ENCODE measurements around the gene ARHGAP6. TPM values are rescaled to one million over a fixed set of nuclear protein-coding genes. Genes with fewer than 3 reads are reported as not detected.

The ARHGAP6 gene
- total RNA-seq, 1 experiment from 2014 or later: not detected

DNA sequence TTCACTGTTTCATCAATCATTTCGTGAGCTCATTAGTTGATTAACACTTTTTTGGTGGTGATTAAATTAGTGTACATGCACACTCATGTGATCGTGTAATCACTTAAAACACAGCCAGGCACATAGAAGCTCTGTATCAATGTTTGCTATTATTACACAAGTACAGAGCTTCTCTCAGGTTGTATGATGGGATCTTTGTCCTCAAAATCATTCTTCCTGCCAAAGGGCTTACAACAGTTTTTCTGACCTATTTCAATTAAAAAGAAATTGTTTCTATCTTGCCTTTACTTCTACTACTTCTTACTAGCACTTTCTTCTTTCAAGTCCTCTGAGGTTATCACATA, 227.4 kb downstream of the ARHGAP6 start:
- no peaks in the 10 kb centered on the region for H3K79me2 ChIP-seq (ENCODE audit: low read length)
- no peaks in the 10 kb centered on the region; the same call in 1 of the 2 replicates for H3K27me3 ChIP-seq (ENCODE audit: low read length)
- no peak overlapping the region for H3K9ac ChIP-seq (ENCODE audit: low read length)
- no peak overlapping the region for H2AFZ ChIP-seq (ENCODE audit: low read length)
- no peaks in the 10 kb centered on the region for H3K9me2 ChIP-seq (replicated peaks; ENCODE audit: insufficient read depth, low read length)
- DNase-seq: no peak
- H3K4me2 ChIP-seq (ENCODE audit: low read depth, low read length, poor library complexity, severe bottlenecking): no peak overlapping the region
- H4K20me1 ChIP-seq (ENCODE audit: insufficient read depth, low read depth, low read length): no peaks in the 10 kb centered on the region
- no peaks in the 10 kb centered on the region for H3K4me1 ChIP-seq (ENCODE audit: low read length)
- H3K4me3 ChIP-seq (ENCODE audit: low read length): no peak overlapping the region
- H3K27ac ChIP-seq (ENCODE audit: low read length): no peak overlapping the region
- H3K36me3 ChIP-seq (ENCODE audit: insufficient read depth, low read length): no peaks in the 10 kb centered on the region
- H3K9me3 ChIP-seq (ENCODE audit: low read length): no peaks in the 10 kb centered on the region

DNA sequence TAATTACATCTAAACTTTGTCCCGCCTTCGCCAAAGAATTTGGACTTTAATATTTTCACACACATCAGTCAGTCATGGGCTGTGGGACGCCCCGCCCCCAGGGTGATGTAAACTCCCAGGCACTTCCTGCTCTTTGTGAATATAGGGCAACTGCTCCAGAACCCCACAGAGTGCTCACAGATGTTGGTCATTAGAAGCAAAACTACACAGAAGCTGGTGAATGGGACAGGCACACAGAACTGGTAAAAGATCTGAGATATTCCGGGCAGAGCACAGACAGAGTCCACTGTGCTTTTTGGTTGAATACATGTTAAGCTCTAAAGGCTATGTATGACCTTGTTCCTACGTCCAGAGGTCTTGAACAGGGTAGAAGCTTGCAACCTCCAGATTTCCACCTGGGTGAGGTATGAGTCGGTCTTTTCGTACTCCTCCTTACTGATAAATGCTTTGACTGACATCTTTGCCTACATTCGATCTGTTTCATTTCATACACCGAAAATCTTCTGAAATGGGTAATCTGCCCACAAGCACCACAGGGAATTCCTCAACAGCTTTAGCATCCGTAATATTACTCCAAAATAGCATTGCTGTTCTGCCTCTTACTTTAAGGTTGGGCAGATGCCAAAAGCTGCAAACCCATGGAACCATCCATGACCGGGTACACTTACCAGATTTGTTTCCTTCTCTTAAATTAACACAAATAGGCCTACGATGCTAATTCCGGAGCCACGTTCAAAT, 227.9 kb downstream of the ARHGAP6 start:
- Histone ChIP-seq H3K9me3 (ENCODE audit: low read length) (no peaks in the 10 kb centered on the region), H3K36me3 (ENCODE audit: insufficient read depth, low read length) (no peaks in the 10 kb centered on the region), H3K4me2 (ENCODE audit: low read depth, low read length, poor library complexity, severe bottlenecking) (no peak overlapping the region), H3K4me1 (ENCODE audit: low read length) (no peaks in the 10 kb centered on the region), H3K9me2 (replicated peaks; ENCODE audit: insufficient read depth, low read length) (no peaks in the 10 kb centered on the region), H2AFZ (ENCODE audit: low read length) (no peak overlapping the region), H3K27ac (ENCODE audit: low read length) (no peak overlapping the region), H3K4me3 (ENCODE audit: low read length) (no peak overlapping the region), H4K20me1 (ENCODE audit: insufficient read depth, low read depth, low read length) (no peaks in the 10 kb centered on the region), H3K79me2 (ENCODE audit: low read length) (no peaks in the 10 kb centered on the region), H3K9ac (ENCODE audit: low read length) (no peak overlapping the region), H3K27me3 (ENCODE audit: low read length) (no peaks in the 10 kb centered on the region; the same call in 1 of the 2 replicates)
- DNase-seq: no peak

DNA sequence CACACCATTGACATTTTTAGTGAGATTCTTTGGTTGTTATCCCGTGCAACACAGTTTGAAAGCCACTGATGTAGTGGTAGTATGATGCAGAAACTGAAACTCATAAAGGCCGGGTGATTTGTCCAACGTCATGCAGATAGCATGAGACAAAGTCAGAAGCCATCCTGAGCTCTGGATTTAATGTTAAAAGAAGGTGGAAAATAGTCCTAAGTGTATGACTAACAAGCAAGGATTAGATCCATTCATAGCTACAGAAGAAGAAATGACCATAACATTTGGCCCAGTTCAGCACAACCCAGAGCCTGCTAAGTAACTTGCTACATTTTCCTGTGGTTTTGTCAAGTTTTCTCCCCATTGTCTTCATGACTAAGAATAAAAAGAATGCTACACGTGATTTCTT, 230.2 kb downstream of the ARHGAP6 start:
- no peak for DNase-seq
- no peak overlapping the region for H3K4me3 ChIP-seq (ENCODE audit: low read length)

DNA sequence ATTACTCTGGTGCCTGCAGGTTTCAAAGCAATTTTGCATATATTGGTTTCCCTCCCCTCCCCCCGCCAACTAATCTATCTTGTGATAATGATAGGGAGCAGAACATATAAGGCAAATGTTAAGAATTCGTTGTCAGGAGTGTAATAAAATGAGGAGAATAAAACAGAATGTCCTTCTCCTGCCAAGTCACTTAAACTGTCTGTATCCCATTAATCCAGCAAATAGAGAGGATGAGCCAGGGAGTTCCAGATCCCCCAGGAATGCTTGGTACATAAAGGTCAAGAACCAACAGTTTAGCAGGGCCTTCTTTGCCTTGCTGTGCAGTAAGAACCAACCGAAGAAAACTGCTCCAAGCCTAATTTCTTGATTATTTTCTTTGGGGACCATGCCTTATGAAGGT, 231.1 kb downstream of the ARHGAP6 start:
- H3K27me3 ChIP-seq (ENCODE audit: low read length): no peaks in the 10 kb centered on the region; the same call in 1 of the 2 replicates
- DNase-seq: no peak
- H3K27ac ChIP-seq (ENCODE audit: low read length): no peak overlapping the region
- no peaks in the 10 kb centered on the region for H3K9me2 ChIP-seq (replicated peaks; ENCODE audit: insufficient read depth, low read length)
- no peaks in the 10 kb centered on the region for H3K36me3 ChIP-seq (ENCODE audit: insufficient read depth, low read length)
- H3K4me1 ChIP-seq (ENCODE audit: low read length): no peaks in the 10 kb centered on the region
- H2AFZ ChIP-seq (ENCODE audit: low read length): no peak overlapping the region
- no peak overlapping the region for H3K9ac ChIP-seq (ENCODE audit: low read length)
- H3K4me2 ChIP-seq (ENCODE audit: low read depth, low read length, poor library complexity, severe bottlenecking): no peak overlapping the region
- H3K9me3 ChIP-seq (ENCODE audit: low read length): no peaks in the 10 kb centered on the region
- H3K4me3 ChIP-seq (ENCODE audit: low read length): no peak overlapping the region
- no peaks in the 10 kb centered on the region for H3K79me2 ChIP-seq (ENCODE audit: low read length)
- no peaks in the 10 kb centered on the region for H4K20me1 ChIP-seq (ENCODE audit: insufficient read depth, low read depth, low read length)

More for the DNA sequence above, 230.2 kb downstream of the ARHGAP6 start:
- Histone ChIP-seq H3K9me3 (ENCODE audit: low read length) (no peaks in the 10 kb centered on the region), H3K9me2 (replicated peaks; ENCODE audit: insufficient read depth, low read length) (no peaks in the 10 kb centered on the region), H3K27ac (ENCODE audit: low read length) (no peak overlapping the region), H3K4me1 (ENCODE audit: low read length) (no peaks in the 10 kb centered on the region), H3K36me3 (ENCODE audit: insufficient read depth, low read length) (no peaks in the 10 kb centered on the region), H3K9ac (ENCODE audit: low read length) (no peak overlapping the region), H3K27me3 (ENCODE audit: low read length) (no peaks in the 10 kb centered on the region; the same call in 1 of the 2 replicates), H2AFZ (ENCODE audit: low read length) (no peak overlapping the region), H3K79me2 (ENCODE audit: low read length) (no peaks in the 10 kb centered on the region), H3K4me2 (ENCODE audit: low read depth, low read length, poor library complexity, severe bottlenecking) (no peak overlapping the region), H4K20me1 (ENCODE audit: insufficient read depth, low read depth, low read length) (no peaks in the 10 kb centered on the region)

DNA sequence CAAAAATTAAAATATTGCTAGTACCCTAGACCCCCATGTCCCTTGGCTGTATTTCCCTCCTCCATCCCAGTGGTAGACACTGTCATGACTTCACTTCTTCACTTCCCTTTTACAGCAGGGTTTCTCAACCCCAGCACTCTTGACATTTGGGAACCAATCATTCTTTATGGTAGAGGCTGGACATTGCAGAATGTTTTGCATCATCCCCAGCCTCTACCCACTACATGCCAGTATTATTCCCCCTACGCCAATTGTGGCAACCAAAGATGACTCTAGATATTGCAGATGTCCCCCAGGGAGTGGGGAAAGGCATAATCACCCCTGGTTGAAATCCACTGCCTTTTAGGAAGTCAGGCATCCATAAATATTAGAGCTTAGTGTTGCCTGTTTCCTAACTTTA, 233.9 kb downstream of the ARHGAP6 start:
- no peaks in the 10 kb centered on the region for H3K79me2 ChIP-seq (ENCODE audit: low read length)
- H3K4me3 ChIP-seq (ENCODE audit: low read length): no peak overlapping the region
- no peaks in the 10 kb centered on the region; the same call in 1 of the 2 replicates for H3K27me3 ChIP-seq (ENCODE audit: low read length)
- DNase-seq: no peak
- no peak overlapping the region for H3K9ac ChIP-seq (ENCODE audit: low read length)
- H3K9me2 ChIP-seq (replicated peaks; ENCODE audit: insufficient read depth, low read length): no peaks in the 10 kb centered on the region
- no peak overlapping the region for H3K27ac ChIP-seq (ENCODE audit: low read length)
- H2AFZ ChIP-seq (ENCODE audit: low read length): no peak overlapping the region
- H4K20me1 ChIP-seq (ENCODE audit: insufficient read depth, low read depth, low read length): no peaks in the 10 kb centered on the region
- no peaks in the 10 kb centered on the region for H3K4me1 ChIP-seq (ENCODE audit: low read length)
- H3K4me2 ChIP-seq (ENCODE audit: low read depth, low read length, poor library complexity, severe bottlenecking): no peak overlapping the region
- no peaks in the 10 kb centered on the region for H3K9me3 ChIP-seq (ENCODE audit: low read length)
- no peaks in the 10 kb centered on the region for H3K36me3 ChIP-seq (ENCODE audit: insufficient read depth, low read length)

DNA sequence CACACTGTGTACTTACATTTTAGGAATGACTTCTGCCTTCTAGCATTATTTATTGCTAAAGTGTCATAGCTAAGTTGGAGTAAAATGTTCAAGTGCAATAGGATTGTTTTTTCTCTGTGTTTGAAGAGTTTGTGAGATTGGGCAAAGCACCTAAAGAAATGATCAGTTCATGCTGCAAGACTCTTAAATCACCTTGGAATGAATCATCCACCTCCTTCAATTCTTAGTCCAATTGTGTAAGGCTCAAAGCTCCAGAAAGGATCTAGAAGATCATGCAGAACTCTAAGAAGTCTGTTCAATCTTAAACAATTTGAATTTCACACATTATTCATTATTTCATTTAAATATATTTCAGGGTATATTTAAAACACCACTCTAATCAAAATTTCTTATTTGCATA, 235.4 kb downstream of the ARHGAP6 start:
- Histone ChIP-seq H4K20me1 (ENCODE audit: insufficient read depth, low read depth, low read length) (no peaks in the 10 kb centered on the region), H3K4me1 (ENCODE audit: low read length) (no peaks in the 10 kb centered on the region), H3K27ac (ENCODE audit: low read length) (no peak overlapping the region), H3K27me3 (ENCODE audit: low read length) (no peaks in the 10 kb centered on the region; the same call in 1 of the 2 replicates), H3K36me3 (ENCODE audit: insufficient read depth, low read length) (no peaks in the 10 kb centered on the region), H3K4me3 (ENCODE audit: low read length) (no peak overlapping the region), H3K4me2 (ENCODE audit: low read depth, low read length, poor library complexity, severe bottlenecking) (no peak overlapping the region), H3K9me2 (replicated peaks; ENCODE audit: insufficient read depth, low read length) (no peaks in the 10 kb centered on the region), H3K9me3 (ENCODE audit: low read length) (no peaks in the 10 kb centered on the region), H2AFZ (ENCODE audit: low read length) (no peak overlapping the region), H3K9ac (ENCODE audit: low read length) (no peak overlapping the region), H3K79me2 (ENCODE audit: low read length) (no peaks in the 10 kb centered on the region)
- DNase-seq: no peak

DNA sequence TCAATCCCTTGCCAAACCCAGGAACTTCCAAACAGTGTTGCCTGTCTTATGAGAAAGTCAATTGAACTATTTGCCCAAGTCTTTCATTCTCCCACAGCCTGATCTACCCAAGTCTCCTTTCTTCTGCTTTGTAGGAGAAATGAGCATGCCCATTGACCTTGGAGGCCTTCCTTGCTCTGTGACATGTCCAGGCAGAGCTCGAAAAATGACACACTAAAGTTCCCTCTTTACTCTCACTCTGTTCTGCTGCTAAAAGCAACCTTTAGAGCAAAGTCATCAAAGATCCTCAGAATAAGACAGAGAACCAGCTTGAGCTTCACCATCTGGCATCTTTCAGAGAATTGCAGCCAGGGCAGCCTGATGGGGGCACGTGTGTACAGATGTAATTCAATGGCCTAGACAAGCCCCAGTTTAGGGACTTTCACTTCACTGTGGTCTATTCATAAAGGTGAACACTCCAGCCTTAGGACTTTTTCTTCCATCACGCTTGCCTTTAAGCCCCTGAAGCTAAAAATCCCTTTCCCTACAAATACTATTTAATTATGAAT, 236.1 kb downstream of the ARHGAP6 start:
- no peak overlapping the region for H2AFZ ChIP-seq (ENCODE audit: low read length)
- DNase-seq: no peak
- no peaks in the 10 kb centered on the region; the same call in 1 of the 2 replicates for H3K27me3 ChIP-seq (ENCODE audit: low read length)

DNA sequence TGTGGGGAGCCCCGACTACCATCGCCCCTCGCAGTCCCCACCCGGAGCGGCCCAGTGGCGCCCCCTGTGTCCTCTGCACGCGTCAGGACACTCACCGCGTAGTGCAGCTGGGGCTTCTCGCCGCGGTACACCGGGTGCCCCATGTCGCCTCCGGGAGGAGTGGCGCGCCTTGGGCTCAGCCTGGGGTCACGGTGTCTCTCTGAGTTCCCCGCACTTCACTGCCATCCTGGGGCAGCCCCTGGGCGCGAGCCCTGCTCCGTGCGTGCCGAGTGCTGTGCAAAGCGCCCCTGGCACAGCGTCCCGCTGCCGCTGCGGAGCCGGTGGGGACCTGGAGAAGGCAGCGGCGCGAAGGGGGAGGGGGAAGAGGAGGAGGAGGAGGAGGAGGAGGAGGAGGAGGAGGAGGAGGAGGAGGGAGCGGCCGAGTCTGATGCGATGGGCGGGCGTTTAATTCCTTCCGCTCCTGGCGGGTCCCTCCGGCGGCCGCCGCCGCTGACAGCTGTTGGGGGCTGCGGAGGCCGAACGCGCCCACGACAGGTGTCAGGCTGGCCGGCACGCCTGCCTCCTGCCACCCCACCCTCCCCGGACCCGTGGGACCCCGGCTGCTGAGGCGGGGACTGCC, 238.2 kb downstream of the ARHGAP6 start:
- Histone ChIP-seq H3K27me3 (ENCODE audit: low read length) (0 out of 2 replicates have a peak, but pooled peaks cover 2% of the 10 kb centered on the region), H3K4me2 (ENCODE audit: low read depth, low read length, poor library complexity, severe bottlenecking) (no peak overlapping the region), H3K27ac (ENCODE audit: low read length) (no peak overlapping the region), H3K4me1 (ENCODE audit: low read length) (no peaks in the 10 kb centered on the region), H3K9me3 (ENCODE audit: low read length) (no peaks in the 10 kb centered on the region), H3K79me2 (ENCODE audit: low read length) (no peaks in the 10 kb centered on the region), H3K4me3 (ENCODE audit: low read length) (no peak overlapping the region), H2AFZ (ENCODE audit: low read length) (no peak overlapping the region), H3K9ac (ENCODE audit: low read length) (no peak overlapping the region), H4K20me1 (ENCODE audit: insufficient read depth, low read depth, low read length) (no peaks in the 10 kb centered on the region), H3K36me3 (ENCODE audit: insufficient read depth, low read length) (no peaks in the 10 kb centered on the region), H3K9me2 (replicated peaks; ENCODE audit: insufficient read depth, low read length) (no peaks in the 10 kb centered on the region)
- no peak for DNase-seq

More for the DNA sequence above, 236.1 kb downstream of the ARHGAP6 start:
- H3K9ac ChIP-seq (ENCODE audit: low read length): no peak overlapping the region
- H3K4me1 ChIP-seq (ENCODE audit: low read length): no peaks in the 10 kb centered on the region
- H3K4me2 ChIP-seq (ENCODE audit: low read depth, low read length, poor library complexity, severe bottlenecking): no peak overlapping the region
- no peaks in the 10 kb centered on the region for H3K9me3 ChIP-seq (ENCODE audit: low read length)
- H4K20me1 ChIP-seq (ENCODE audit: insufficient read depth, low read depth, low read length): no peaks in the 10 kb centered on the region
- no peaks in the 10 kb centered on the region for H3K79me2 ChIP-seq (ENCODE audit: low read length)
- H3K4me3 ChIP-seq (ENCODE audit: low read length): no peak overlapping the region
- no peaks in the 10 kb centered on the region for H3K9me2 ChIP-seq (replicated peaks; ENCODE audit: insufficient read depth, low read length)
- no peaks in the 10 kb centered on the region for H3K36me3 ChIP-seq (ENCODE audit: insufficient read depth, low read length)
- H3K27ac ChIP-seq (ENCODE audit: low read length): no peak overlapping the region

Data from Karpas-422 (cell line).